Stromal cell of bone marrow (primary cell): ENCODE data around the gene ASGR2.
"Not testable (repeated sequence)": the region's sequence is repeated elsewhere in the genome, so short reads cannot be mapped to it uniquely, and the experiment has no call there.

ENCODE experiments used
- DNase-seq: peaks from one replicate; pipeline ENCODE4 v3.0.0-alpha.2; 2012; ENCODE audit warnings: low read depth

Gene ASGR2

GRCh38 chr17:7124923-7125322 is 10.3 kb upstream of the ASGR2 start:
- no peak for DNase-seq

GRCh38 chr17:7123844-7124243 is 9.2 kb upstream of the ASGR2 start:
- DNase-seq, result no peak

DNA sequence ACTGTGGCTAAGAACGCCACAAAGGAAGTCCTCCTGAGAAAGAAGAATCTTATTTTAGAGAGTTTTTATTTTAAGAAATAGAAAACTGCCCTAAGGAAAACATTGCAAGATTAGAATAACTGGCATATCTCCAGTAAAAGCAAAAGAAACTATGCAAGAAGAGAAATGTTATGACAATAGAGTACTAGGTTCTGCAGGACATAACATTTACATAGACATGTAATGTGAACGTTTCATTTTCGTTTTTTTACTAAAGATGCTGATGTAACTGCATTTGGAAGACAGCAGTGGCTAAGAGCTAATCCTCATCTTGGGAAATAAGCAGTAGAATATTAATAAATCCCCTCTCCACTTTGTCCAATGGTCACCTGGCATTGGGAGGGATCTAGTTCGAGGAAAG is 7.8 kb upstream of the ASGR2 start:
- peak; percentile 7 for DNase-seq

DNA sequence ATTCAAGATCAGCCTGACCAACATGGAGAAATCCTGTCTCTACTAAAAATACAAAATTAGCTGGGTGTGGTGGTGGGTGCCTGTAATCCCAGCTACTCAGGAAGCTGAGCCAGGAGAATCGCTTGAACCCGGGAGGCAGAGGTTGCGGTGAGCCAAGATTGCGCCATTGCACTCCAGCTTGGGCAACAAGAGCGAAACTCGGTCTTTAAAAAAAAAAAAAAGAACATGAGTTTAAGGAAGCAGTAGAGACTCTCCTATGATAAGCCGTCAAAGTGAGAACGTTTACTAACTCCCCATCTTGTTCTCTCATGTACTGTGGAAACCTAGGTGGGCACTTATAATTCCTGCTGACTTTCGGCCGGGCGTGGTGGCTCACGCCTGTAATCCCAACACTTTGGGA is 6.0 kb upstream of the ASGR2 start:
- DNase-seq, result not testable (repeated sequence)

DNA sequence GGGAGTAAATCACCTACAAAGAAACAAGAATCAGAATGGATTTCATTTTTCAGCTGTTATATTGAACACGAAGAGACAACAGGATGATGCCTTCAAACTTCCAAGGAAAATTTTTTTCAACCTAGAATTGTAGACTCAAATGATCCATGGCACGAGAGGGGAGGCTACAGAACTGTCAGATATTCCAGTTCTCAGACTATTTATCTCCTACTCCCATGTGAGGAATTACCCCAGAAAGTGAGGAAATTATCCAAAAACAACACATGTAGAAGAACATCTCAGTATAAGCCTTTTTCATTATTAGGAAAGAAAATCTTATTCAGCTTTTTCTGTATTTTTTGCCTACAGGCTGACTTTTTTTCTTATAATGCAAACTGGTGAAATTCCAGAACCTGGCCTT is 5.5 kb upstream of the ASGR2 start:
- DNase-seq, result peak; percentile 6

DNA sequence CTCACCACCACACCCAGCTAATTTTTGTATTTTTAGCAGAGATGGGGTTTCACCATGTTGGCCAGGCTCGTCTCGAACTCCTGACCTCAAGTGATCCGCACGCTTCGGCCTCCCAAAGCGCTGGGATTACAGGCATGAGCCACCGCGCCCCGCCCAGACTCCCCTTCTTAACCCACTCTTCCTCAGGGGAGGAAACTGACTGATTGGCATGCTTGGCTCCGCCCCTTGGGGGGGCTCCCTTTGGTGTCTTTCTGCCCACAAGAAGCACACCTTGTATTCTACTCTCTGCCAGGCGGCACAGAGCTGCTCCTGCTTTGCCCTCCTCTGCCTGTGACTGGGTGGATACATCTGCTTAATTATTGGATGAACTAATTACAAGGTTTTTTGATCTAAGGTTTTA is 4.7 kb upstream of the ASGR2 start:
- no peak for DNase-seq

GRCh38 chr17:7114875-7115614 is 423 bp upstream of the ASGR2 start:
- no peak for DNase-seq

GRCh38 chr17:7113273-7114071 is 1.1 kb downstream of the ASGR2 start:
- DNase-seq, result no peak

DNA sequence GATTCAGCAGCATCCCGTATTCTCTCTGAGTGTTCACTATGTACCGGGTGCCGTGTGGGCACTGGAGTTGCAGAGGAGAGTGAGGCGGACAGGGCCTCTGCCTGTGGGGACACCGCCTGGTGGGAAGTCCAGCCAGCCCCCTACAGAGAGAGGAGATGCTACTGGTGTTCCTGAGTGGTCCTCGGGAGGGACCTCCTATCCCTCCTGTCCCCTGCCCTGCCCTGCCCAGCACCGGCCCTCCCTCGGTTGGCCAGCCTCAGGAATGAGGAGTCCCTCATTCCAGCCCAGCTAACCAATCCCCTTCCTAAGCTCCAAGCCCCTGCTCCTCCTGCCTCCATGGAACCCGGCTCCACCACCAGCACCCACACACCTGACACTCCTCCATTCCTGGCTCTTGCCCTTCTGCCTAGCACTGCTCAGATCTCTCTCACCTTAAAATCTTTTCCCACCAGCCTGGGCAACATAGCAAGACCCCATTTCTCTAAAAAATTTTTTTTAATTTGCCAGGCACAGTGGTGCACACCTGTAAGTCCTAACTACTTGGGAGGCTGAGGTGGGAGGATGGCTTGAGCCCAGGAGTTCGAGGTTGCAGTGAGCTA is 2.0 kb downstream of the ASGR2 start:
- DNase-seq, result no peak

DNA sequence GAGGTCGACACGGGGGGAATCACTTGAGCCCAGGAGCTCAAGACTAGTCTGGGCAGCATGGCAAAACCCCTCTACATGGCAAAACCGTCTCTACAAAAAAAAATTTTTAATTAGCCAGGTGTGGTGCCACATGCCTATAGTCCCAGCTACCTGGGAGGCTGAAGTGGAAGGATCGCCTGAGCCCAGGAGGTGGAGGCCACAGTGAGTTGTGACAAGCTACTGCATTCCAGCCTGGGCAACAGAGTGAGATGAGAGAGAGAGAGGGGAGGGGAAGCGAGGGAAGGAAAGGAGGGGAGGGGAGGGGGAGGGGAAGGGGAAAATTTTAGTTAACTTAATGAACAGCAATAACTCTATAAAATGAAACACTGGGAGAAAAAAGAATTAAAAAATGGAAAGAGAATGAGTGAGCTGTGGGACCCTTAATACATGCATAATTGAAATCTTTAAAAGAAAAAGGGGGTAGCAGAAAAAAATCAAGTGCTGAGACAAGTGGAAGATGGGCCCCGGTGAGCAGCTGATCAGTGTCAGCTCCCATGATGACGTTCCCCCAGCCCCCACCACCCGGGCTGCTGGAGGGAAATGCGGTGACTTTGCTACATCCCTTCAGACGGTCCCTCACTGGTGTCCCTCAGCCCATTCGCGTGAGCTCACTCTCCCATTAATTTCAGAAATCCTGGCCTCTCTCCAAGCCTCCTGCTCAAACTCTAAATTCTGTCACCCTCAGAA is 2.7 kb downstream of the ASGR2 start:
- DNase-seq, result no peak

DNA sequence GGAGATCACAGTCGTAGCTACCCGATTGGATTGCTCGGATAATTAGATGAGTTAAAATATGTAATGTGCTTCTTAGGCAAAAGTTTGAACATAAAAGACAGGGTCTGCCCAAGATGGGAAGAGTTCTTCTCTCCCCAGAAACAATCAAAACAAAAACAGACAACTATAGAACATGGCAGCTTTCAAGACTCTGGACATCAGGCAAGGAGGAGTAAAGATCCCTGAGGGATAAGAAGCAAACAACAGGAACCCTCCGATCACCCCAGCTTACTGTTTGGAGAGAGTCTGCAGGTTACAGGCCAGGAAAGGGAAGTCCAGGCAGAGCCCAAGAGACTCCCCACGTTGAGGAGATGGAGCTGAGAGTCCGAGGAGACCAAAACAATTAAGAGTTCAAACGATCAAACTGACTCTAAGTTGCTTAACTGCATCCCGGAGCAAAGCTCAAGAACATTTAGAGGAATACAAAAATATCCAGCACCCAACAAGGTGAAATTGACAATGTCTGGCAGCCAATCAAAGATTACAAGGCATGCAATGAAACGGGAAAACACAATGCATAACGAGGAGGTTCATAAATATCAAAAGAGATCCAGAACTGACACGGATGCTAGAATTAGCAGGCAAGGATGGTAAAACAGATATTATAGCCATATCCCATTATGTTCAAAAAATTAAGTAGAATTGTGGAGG is 3.9 kb downstream of the ASGR2 start:
- DNase-seq, result no peak

DNA sequence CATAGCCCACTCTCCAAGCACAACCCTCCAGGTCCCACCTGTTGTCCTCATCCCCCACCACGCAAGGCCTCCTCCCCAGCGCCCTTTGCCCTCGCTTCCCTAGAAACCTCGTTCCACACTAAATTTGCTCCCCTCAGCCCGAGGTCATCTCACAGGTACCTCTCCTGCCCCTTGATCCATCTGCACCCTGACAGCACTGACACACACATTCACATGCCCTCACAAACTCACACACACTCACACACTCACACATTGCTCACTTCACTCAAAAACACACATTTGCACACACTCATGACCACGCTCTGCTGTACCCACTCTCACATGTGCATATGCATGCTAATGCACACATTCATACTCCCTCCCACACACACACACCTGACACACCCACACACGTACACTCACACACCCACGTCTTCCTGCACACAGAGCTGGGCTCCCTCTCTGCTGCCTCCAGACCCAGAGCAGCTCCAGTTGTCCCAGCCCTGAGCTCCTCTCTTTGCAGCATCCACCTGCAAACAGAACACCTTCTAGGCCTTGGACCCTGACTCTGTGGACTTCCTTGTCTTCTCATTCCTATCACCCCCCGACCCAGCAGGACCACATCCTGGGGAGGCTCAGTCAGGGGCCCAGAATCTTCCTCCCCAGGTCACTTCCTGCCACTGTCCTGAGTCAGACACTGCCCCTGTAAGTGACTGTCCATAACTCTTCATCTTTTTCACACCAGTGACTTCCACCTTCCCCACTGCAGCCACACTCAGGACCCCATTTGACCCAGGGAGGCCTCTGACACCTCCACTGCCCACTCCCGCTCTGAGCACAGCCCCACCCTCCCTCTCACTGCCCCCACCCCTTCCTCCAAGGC is 4.9 kb downstream of the ASGR2 start:
- DNase-seq, result no peak

GRCh38 chr17:7108981-7109380 is 5.6 kb downstream of the ASGR2 start:
- DNase-seq, result no peak

DNA sequence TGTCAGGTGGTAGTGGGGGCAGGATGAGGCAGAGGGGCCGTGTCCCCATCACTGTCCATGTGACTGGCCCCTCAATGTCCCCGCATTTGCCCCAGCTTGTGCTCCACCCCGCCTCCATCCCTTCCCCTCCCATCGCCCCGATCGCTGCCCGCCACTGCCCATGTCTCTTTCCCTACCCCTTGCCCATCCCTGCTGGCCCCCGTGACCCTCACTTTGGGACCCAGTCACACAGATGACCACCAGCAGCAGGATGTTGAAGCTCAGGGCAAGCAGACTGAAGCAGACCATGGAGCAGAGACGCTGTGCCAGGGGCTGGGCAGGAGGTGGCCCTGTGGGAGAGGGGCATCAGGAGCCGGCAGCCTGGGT is 6.1 kb downstream of the ASGR2 start:
- DNase-seq, result no peak

- no peak for DNase-seq
Observed at GRCh38 chr17:7107795-7108559, 6.6 kb downstream of the ASGR2 start.

DNA sequence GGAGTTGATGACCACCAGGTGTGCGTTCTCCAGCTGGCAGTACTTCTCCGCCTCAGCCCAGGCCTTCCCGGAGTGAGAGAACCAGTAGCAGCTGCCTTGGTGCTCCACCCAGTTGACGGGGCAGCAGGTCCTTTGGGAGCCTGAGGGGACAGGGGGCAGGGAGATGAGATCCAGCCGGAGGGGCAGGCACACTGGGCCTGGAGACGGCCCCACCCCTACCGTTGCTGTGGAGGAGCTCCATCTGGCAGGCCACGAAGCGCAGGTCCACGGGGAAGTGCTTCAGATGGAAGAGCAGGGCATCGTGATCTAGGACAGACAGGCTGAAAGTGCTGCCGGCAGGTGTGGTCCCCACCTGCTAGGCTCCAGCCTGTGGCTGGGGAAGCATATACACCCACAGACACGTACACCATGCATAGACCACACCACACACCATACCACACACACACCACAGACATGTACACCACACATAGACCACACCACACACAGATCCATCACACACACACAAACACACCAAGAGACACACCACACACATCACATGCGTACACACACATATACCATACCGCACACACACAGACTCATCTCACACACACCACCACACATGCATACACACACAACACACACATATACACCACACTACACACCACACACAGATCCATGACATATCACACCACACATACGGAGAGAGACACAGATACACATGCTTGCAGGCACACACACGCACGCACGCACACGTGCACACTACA is 7.4 kb downstream of the ASGR2 start:
- DNase-seq, result no peak

GRCh38 chr17:7102421-7102820 is 12.2 kb downstream of the ASGR2 start:
- no peak for DNase-seq

DNA sequence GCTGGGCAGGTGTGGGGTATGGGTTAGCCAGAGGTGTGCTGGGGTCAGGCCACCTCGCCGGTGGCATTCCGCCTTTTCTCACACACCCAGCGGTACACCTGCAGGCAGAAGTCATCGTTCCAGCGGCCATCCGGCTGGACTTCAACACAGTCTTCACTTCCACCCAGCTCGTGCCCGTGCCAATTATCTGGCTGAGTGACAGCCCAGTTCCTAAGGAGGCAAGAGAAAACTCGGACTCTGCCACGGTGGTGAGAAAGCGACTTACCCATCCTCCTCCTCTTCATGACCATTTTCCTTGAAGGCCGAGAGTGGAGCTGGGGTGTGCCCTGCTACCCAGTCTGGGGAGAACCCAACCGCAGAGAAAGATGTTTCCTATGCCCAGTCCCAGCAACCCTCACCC is 13.1 kb downstream of the ASGR2 start:
- DNase-seq, result no peak

DNA sequence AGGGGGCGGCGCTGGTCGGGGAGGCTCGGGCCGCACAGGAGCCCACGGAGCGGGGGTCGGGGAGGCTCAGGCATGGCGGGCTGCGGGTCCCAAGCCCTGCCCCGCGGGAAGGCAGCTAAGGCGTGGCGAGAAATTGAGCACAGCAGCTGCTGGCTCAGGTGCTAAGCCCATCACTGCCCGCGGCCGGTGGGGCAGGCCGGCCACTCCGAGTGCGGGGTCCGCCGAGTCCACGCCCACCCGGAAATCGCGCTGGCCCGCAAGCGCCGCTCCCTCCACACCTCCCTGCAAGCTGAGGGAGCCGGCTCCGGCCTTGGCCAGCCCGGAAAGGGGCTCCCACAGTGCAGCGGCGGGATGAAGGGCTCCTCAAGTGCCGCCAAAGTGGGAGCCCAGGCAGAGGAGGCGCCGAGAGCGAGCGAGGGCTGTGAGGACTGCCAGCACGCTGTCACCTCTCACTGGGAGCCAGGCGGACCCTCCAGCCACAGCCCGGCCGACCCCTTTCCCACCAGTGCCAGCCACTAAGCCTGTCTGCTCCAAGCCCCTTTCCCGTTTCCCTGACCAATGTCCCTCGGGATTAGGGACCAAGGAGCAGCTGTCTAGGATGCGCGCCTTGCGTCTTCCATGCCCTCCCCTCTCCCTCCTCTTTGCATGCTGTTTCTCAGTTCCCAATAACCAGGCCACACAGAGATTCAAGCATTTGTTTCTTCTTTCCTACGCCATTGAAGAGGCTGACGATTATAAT is 13.8 kb downstream of the ASGR2 start:
- not testable (repeated sequence) for DNase-seq
